ENCODE data around the gene DNM2.
"Not testable (repeated sequence)": the region's sequence is repeated elsewhere in the genome, so short reads cannot be mapped to it uniquely, and the experiment has no call there.

Gene DNM2

DNA sequence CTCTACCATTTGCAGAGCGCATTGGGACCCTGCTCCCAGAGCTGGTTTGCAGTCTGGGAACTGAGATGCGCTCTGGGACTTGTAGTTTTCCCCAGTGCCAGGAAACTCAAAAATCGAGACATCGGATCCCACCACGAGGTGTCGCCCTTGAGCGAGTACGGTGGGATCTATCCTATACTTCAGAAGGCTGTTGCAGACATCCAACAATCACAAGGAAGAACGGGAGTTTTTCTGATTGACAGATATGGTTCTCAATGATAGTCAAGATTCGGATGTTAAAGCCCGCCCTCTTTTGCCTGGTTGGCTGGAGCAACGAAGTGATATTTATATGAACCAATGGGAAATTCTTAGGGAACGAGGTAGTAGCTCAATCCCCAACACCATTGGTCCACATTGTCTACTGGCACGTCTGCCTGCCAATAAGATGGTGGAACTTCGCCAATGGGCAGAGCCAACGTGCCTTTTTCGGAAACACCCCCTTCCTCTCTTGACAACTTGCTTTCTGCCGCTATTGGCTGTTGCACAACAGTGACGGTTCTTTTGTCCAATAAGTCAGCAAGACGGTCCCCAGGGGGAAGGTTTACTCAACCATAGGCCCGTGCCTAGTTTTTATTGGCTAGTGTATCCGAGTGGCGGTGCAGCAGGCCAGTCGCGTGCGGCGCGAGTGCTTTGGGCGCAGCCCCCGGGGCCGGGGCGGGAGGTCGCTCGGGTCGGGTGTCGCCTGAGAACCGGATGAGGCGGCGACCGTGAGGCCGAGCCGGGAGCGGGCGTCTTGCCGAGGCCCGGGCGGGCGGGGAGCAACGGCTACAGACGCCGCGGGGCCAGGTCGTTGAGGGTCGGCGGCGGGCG is at the start of gene DNM2:
Gene DNM2 (plus strand): TSS at position 724 of the 849 bp plus-strand sequence. CDS start 164 bp downstream, outside the sequence.
- DNase-seq (ENCODE audit: low read depth), result peak; percentile 97

DNA sequence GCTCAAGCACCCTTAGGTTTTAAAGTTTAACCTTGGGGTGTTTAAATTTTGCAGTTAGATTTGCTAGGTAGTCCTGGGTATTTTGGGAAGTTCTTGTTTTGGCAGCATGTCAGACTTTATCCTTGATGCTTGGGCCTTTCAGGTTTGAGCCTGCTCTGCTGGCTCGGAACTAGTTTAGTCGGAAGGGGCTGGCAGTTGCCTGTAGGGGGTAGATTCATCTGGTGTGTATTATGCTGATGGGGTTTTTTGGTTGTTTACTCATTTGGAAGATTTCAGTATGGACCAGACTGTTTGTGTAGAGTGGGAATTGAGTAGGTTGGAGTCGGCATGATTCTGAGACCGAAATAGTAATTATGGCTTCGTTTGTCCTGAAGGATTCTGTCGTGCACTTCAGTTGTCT is 48.6 kb upstream of the DNM2 start:
- no peak for DNase-seq (ENCODE audit: low read depth)

DNA sequence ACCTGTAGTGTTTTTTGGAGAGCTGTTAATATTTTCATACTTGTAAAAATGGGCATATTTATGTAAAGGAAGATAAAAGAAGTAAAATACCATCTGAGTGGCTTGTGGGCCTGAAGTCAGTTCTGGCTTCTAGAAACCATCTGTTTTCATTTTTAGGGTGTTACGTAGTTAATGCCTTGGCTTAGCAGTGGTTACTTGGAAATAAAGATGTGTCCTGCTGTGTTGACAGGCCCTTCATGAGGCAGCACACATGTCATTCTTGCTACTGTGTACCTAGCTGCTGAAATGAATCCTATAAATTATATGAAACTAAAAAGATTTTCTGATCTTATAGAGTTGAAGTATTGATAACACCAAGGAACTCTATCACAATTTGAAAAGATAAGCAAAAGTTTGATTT is 47.7 kb upstream of the DNM2 start:
- DNase-seq (ENCODE audit: low read depth), result no peak

DNA sequence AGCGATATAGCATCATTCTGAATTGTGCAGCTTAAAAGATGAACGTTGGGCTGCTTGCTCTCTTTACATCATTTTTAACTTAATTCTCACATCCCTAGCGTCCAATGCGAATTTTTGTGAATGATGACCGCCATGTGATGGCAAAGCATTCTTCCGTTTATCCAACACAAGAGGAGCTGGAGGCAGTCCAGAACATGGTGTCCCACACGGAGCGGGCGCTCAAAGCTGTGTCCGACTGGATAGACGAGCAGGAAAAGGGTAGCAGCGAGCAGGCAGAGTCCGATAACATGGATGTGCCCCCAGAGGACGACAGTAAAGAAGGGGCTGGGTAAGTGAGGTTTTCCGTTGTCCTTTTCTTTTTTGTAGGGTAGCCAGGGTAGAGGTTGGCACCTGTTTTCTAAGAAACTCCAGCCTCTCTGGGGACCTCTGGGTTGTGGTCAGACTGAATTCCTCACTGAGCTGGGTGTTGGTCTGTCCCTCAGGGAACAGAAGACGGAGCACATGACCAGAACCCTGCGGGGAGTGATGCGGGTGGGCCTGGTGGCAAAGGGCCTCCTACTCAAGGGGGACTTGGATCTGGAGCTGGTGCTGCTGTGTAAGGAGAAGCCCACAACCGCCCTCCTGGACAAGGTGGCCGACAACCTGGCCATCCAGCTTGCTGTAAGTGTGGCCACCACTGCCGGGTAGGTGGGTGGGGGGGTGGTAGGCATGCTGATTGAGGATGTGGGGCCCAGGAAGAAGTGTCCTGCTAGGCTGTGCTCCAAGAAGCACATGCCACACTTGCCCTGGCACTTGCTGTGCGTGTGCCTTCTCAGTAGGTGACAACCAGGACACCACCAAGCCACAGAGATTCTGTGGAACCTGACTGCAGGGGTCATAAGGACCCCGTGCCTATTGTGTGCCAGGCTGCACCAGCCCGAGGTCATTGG is 46.7 kb upstream of the DNM2 start:
- DNase-seq (ENCODE audit: low read depth), result no peak

DNA sequence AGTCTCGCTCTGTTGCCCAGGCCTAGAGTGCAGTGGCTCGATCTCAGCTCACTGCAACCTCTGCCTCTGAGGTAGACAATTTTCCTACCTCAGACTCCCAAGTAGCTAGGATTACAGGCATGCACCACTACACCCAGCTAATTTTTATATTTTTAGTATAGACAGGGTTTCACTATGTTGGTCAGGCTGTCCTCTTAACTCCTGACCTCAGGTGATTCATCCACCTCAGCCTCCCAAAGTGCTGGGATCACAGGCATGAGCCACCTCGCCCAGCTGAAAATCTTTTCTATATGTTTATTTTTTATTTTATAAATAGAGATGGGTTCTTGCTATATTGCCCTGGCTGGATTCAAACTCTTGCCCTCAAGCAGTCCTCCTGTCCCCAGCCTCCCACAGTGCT is 46.0 kb upstream of the DNM2 start:
- DNase-seq (ENCODE audit: low read depth), result not testable (repeated sequence)

DNA sequence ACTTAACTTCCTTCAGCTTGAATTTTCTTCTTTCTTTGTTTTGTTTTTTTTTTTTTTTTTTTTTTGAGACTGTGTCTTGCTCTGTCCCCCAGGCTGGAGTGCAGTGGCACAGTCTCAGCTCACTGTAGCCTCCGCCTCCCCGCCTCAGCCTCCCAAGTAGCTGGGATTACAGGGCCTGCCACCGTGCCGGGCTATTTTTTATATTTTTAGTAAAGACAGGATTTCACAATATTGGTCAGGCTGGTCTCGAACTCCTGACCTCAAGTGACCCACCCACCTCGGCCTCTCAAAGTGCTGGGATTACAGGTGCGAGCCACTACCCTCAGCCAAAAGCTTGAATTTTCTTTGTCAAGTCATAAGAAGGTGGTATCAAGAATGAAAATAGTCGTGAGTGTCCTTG is 42.7 kb upstream of the DNM2 start:
- not testable (repeated sequence) for DNase-seq (ENCODE audit: low read depth)

DNA sequence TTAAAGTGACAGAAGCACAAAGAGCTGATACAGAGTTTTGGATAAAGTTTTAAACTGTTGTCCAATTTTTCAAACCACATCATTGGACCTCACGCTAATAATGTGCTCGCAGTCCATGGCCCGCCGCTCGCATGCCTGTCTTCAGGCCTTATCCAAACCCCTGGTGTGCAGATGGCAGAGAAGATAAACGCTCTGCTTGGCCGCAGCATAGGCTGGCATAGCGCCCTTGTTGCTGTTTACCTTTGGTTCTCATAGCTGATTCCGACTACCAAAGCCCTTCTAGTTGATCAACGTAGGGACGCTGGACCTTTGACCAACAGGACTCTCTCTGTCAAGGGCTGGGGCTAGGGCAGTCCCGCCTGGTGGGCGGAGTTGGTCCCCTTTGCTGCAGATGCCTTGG is 40.1 kb upstream of the DNM2 start:
- DNase-seq (ENCODE audit: low read depth), result no peak

DNA sequence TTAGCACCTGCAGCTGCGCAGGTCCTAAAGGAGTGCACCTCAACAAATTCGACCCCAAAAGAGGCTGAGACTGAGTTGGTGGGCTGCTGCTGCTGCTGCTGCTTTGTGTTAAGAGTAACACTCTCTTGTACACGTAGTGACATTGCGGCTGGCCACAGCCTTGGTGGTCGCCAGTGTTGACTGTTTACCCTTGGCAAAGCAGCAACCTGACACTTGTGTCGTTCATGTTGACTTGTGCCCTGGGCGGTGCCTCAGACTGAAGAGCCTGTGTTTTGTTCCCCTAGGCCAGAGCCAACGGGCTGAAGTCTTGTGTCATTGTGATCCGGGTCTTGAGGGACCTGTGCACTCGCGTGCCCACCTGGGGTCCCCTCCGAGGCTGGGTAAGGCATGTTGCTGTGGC is 39.1 kb upstream of the DNM2 start:
- no peak for DNase-seq (ENCODE audit: low read depth)

DNA sequence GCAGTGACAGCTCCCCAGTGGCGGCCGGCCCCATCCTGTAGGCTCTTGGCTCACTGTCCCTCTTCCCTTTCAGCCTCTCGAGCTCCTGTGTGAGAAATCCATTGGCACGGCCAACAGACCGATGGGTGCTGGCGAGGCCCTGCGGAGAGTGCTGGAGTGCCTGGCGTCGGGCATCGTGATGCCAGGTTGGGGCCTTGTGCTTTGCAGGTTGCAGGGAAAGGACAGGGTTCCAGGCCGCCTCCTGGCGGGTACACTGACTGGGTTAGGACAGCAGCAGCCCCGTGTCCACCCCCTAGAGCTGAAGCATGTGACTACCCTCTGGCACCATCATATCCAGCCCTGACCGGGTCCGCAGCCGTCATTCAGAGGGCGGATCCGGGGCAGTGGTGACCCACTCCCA is 38.1 kb upstream of the DNM2 start:
- no peak for DNase-seq (ENCODE audit: low read depth)

DNA sequence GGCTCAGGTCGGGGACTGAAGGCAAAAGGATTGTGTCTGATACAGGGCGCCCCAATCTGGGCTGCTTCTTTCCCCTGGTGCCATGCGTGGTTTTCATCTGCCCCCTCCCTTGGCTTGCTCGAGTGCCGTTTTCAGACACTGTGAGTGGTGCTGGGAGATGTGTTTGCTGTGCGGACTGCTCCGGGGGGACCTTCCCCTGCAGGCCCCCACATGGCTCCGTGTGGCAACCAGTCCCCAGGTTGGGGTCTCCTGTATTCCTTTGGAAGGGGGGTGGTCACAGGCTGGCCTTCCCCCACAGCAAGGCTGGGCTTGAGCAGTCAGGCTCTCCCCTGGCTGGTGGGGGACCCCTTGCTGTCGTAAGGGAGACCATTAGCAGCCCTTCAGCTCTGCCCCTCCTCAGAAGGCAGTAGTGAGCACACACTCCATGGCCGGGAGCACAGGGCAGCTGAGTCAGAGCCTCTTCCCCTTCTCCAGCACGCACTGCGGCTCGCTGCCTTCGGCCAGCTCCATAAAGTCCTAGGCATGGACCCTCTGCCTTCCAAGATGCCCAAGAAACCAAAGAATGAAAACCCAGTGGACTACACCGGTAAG is 37.2 kb upstream of the DNM2 start:
- no peak for DNase-seq (ENCODE audit: low read depth)

DNA sequence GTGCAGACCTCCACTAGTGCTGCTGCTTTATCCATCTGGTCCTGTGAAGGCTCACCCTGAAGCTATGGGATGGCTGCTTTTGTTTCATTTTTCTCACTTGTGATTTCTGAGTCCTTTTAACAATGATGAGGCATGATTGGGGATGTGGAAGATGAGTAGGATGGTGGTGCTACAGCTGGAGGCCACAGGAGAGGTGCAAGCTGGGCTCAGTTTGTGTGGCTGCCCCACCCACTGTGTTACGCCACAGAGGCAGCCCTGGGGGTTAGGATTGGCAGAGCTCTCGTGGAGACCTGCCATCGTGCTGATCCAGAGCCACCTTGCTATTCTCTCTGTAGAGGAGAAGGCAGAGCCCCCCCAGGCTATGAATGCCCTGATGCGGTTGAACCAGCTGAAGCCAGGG is 36.2 kb upstream of the DNM2 start:
- no peak for DNase-seq (ENCODE audit: low read depth)

DNA sequence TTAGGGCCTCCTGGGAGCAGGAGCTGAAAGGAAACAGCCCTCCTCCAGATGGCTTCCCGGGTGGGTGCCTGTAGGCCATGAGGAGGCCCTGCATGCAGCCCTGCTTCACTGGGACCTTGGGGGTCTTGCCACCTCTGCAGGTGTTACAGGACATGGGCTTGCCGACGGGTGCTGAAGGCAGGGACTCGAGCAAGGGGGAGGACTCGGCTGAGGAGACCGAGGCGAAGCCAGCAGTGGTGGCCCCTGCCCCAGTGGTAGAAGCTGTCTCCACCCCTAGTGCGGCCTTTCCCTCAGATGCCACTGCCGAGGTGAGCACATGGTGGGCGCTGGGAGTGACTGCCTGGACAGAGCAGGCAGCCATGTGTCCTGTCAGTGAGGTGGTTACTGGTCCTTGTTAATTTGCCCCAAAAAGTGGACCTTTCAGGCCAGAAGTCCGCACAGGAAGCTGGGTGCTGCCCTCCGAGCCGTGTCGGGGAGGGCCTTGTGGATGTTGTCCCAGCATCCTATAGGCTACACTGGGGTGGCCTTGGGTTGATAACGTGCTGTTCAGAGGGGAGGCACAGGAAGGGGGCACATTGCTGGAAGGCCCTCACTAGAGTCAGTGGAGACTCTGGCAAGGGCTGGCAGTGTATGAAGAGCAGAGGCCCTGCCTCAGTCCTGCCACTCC is 35.3 kb upstream of the DNM2 start:
- DNase-seq (ENCODE audit: low read depth), result no peak

DNA sequence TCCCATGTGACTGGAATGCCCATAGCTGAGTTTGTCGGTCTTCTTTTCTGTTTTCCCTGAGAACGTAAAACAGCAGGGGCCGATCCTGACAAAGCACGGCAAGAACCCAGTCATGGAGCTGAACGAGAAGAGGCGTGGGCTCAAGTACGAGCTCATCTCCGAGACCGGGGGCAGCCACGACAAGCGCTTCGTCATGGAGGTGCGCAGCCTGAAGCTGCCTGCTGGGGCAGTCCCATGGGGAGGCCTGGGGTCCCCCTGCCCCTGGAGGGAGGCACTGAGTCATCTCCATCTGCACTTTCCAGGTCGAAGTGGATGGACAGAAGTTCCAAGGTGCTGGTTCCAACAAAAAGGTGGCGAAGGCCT is 34.8 kb upstream of the DNM2 start:
- DNase-seq (ENCODE audit: low read depth), result no peak

DNA sequence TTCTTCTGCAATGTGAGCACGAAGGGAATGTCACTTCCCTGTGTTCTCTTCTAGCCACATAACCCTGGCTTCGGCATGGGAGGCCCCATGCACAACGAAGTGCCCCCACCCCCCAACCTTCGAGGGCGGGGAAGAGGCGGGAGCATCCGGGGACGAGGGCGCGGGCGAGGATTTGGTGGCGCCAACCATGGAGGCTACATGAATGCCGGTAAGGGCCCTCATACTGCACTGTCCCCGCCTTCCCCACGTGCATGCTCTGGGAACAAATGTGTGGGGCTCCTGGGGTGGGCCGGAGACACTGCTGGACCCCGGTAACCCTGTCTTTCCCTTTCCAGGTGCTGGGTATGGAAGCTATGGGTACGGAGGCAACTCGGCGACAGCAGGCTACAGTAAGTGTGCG is 34.3 kb upstream of the DNM2 start:
- DNase-seq (ENCODE audit: low read depth), result no peak

DNA sequence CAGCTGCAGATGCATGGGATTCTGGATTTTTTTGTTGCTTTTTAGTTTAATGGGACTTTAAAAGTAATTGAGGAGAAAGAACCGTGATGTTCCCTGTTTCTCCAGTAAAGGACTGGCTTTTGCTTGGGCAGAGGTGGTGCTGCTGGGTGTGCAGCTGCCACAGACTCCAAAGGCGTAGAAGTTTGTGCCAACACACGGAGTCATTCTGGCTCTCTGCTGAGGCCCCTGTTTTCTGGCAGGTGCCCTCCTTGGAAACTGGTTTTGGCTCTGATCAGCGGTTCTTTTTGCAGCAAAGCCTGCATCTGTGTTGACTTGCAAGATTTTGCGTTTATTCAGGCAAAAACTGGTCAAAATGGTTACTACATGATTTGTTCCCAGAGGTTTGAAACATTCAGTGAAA is 32.7 kb upstream of the DNM2 start:
- DNase-seq (ENCODE audit: low read depth), result no peak

DNA sequence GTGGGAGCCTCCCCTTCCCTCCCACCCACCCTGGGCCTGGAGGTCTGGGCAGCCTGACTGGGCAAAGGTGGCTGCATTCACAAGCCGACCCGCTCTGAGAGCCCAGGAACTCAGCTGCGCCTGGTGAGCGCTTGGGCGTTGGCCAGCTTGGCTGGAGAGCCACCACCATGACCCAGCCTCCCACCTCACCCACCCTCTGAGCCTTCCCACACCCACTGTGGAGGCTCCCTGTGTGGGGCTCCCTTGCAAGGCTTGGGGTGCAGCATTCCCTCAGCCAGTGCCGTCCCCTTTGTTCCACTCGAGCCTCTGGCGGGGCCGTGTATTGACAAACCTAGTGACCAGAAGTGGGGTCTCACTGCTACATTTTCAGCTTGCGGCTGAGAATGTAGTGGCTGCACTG is 31.7 kb upstream of the DNM2 start:
- no peak for DNase-seq (ENCODE audit: low read depth)

DNA sequence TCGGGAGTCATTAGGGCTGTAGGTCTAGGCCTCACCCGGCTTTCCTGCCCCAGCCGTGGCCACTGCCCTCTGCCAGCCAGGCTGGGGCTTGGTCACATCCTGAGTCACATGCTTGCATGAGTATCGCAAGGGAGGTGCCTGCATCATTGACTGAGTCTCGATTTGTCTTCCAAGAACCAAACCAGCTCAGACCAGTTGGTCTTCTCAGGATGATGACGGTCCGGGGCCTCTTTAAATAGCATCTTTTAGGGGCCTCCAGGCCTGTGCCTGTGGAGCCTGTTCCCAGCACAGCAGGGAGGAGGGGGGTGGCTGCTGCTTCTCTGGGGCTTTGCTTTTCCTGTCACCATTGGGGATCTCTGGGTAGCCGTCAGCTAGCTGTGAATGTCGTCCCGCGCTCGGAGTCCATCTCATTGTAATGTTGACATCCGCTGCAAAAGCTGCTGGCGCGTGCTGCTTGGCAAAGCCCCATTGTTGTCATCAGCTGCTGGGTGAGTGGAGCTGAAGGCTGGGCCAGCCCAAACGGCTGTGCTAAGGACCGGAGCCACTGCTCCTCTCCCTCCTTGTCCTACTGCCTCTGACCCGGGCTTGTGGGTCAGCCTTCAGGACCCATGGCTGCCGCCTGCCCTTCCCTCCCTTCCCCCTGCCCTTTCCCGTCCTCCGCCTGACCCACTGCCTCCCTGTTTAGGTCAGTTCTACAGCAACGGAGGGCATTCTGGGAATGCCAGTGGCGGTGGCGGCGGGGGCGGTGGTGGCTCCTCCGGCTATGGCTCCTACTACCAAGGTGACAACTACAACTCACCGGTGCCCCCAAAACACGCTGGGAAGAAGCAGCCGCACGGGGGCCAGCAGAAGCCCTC is 31.0 kb upstream of the DNM2 start:
- no peak for DNase-seq (ENCODE audit: low read depth)

DNA sequence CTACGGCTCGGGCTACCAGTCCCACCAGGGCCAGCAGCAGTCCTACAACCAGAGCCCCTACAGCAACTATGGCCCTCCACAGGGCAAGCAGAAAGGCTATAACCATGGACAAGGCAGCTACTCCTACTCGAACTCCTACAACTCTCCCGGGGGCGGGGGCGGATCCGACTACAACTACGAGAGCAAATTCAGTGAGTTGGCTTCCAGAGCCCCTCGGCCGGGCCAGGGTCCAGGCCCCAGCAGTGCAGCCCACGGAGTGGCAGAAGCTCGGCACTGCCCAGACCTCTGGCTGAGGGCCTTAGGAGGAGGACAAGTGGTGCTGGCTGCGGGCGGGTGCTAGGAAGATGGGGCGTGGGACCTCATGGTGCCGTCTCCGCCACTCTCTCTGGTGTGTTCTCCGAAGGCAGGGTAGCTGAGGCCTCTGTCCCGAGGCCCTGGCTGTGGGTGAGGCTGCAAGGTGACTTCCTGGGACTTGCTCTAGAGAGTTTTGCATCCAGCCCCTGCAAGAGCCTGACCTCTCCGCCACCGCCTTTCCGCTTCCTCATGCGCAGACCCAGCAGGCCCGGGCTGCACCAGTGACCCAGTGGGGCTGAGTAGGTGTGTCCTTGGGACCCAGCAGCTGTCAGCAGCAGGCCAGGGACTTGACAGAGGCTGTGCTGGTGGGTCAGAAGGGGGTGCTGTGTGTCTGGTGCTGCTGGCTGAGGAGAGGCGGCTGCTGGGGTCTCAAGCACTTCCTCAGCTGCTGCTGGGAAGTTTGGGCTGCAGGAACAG is 30.2 kb upstream of the DNM2 start:
- no peak for DNase-seq (ENCODE audit: low read depth)

DNA sequence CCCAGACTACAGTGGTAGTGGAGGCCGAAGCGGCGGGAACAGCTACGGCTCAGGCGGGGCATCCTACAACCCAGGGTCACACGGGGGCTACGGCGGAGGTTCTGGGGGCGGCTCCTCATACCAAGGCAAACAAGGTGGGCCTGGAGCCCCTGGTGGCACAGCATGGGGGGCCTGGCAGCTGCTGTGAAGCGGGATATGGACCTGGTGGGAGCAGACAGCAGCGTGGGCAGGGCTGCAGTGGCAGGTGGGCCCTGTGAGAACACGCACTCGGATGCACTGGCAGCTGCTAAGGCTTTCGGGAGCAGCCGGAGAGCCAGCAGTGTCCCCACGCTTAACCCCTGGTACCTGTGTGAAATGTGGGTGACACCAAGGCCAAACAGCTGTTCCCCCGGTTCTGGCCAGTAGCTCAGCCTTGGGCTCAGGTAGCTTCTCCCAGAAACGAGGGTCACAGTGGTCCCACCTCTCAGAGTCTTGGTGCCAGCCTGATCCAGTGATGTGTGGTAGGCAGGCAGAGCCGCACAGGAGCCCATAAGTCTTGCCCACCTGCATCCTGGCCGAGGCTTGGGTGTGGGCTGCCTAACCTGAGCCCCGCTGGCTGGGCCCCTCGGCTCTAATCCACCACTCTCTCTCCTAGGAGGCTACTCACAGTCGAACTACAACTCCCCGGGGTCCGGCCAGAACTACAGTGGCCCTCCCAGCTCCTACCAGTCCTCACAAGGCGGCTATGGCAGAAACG is 29.2 kb upstream of the DNM2 start:
- DNase-seq (ENCODE audit: low read depth), result no peak

DNA sequence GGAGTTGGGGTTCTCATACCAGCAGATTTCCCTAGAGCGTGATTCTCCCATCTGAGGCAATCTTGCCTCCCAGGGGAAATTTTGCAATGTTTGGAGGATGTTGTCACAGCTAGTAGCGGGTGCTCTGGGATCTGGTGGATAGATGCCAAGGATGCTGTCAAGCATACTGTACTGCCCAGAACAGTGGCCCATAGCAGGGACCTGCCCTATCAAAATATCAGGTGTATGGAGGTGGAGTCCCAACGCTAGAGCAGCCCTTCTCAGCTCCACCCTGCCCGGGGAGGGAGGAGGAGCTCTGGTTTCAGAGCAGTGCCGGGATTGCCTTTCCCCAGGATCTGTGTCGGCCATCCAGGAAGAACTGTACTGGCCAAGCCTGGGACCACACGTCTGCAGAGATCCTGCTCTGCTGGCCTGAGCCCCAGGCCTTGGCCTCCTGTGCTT is 27.5 kb upstream of the DNM2 start:
- no peak for DNase-seq (ENCODE audit: low read depth)
